Ovary (tissue), 9 donors: ENCODE results near the gene CEP41. TPM values are rescaled to one million over a fixed set of nuclear protein-coding genes. Genes with fewer than 3 reads are reported as not detected.

Experiments used
- polyA plus RNA-seq, 2 donors: library from polyadenylated mRNA; stranded (reverse); fragments of 200-250 nt in 1 of 2; fragments of 350-450 nt in 1 of 2; fragmentation: Illumina TruSeq in 1 of 2; extraction: RNeasy Lipid Tissue Mini Kit (QIAGEN cat#74804) in 1 of 2; gene quantifications; one replicate each; pipeline ENCODE4 v1.2.3, GENCODE V29; 2013 to 2014
- small RNA-seq: library from RNA; depleted of rRNA; stranded (forward); fragments of <200 nt; gene quantifications from one replicate; pipeline ENCODE3, GENCODE V24; 2016
- total RNA-seq, 7 donors: library from RNA; depleted of rRNA in 2 of 7; stranded (reverse); fragments of >200 nt in 2 of 7; fragmentation: NEBNext Ultra II Directional in 3 of 7; extraction: Animal tissue kit (Norgen Biotek cat#: 25700) in 3 of 7; gene quantifications; one replicate each; pipeline versions ENCODE4 v1.1.0 to v1.2.4, GENCODE V29; 2016 to 2023
- donor health status: DM: no; HTN: no; CAD: no; lungs with moderate emphysema.
- donor health status: DM: no; HTN: no; CAD: no.
- donor health status: Bipolar disorder and iron deficiency.
- donor health status: DM: yes; HTN: yes; CAD: no.
- donor health status: DM: no; HTN: no; CAD: no.
- donor health status: DM: yes; HTN: yes; CAD: no.

Gene CEP41
- total and polyA plus RNA-seq, 9 donors, result 1.8 to 21.3 (median 10.5) TPM

Small RNA genes lying within 50 kb of the gene (small RNA-seq; reads per million reads assigned to genes)
- gene RF02148 (not detected), gene RF02149 (not detected), gene RF02150 (not detected)

Other genes with a start within 250 kb of the CEP41 start
- gene TMEM209, start 235.6 kb downstream of the CEP41 start, total RNA-seq, result 10 to 100 TPM in 6 of 7 donors, 1 to 10 TPM in 1; 7.6 to 26.1 (median 15.5) TPM
- 10 to 100 TPM in 1 of 2 donors, 1 to 10 TPM in 1; 7.8 to 13.1 TPM for gene TMEM209, start 235.6 kb downstream of the CEP41 start, polyA plus RNA-seq
- gene SSMEM1, start 233.2 kb downstream of the CEP41 start, total RNA-seq, result not detected
- gene SSMEM1, start 233.2 kb downstream of the CEP41 start, polyA plus RNA-seq, result not detected
- gene CPA2, start 174.2 kb downstream of the CEP41 start, total RNA-seq, result 1 to 10 TPM in 2 of 7 donors, under 1 TPM in 2, not detected in 3; 0.22 to 3.6 (median 2.1) TPM
- under 1 TPM in 1 of 2 donors, not detected in 1; 0.05 TPM for gene CPA2, start 174.2 kb downstream of the CEP41 start, polyA plus RNA-seq
- under 1 TPM in 4 of 7 donors, not detected in 3; 0.27 to 0.48 (median 0.33) TPM for gene CPA4, start 147.9 kb downstream of the CEP41 start, total RNA-seq
- 1 to 10 TPM in 1 of 2 donors, under 1 TPM in 1; 0.13 to 1.7 TPM for gene CPA4, start 147.9 kb downstream of the CEP41 start, polyA plus RNA-seq
- not detected for gene CPA5, start 96.2 kb downstream of the CEP41 start, total RNA-seq
- gene CPA5, start 96.2 kb downstream of the CEP41 start, polyA plus RNA-seq, result not detected
- gene CPA1, start 60.5 kb downstream of the CEP41 start, total RNA-seq, result 10 to 100 TPM in 2 of 7 donors, 1 to 10 TPM in 3, not detected in 2; 1.3 to 32.4 (median 5.5) TPM
- under 1 TPM; 0.31 to 0.35 TPM for gene CPA1, start 60.5 kb downstream of the CEP41 start, polyA plus RNA-seq
- 10 to 100 TPM; 16.2 to 64.5 (median 35.5) TPM for gene MEST, start 51.1 kb upstream of the CEP41 start, total RNA-seq
- gene MEST, start 51.1 kb upstream of the CEP41 start, polyA plus RNA-seq, result 10 to 100 TPM; 19.3 to 38.7 TPM
- gene COPG2, start 227.7 kb upstream of the CEP41 start, total RNA-seq, result 10 to 100 TPM; 23.8 to 64.1 (median 42.3) TPM
- 10 to 100 TPM; 25.3 to 51.4 TPM for gene COPG2, start 227.7 kb upstream of the CEP41 start, polyA plus RNA-seq
- not detected for gene TSGA13, start 245.5 kb upstream of the CEP41 start, total RNA-seq
- not detected for gene TSGA13, start 245.5 kb upstream of the CEP41 start, polyA plus RNA-seq